Heart right ventricle (tissue), 16 donors: Measurements from ENCODE around the gene PADI3. TPM values are rescaled to one million over a fixed set of nuclear protein-coding genes. Genes with fewer than 3 reads are reported as not detected.

ENCODE experiments used
- ATAC-seq, 8 donors: fragments of 200-7000 bp; cut with Tn5 transposase; one replicate each; pipeline ENCODE4 v1.9.1; 2020; ENCODE audit warnings: mild to moderate bottlenecking in 8 of 8, moderate library complexity in 8 of 8, moderate number of reproducible peaks in 1 of 8
- DNase-seq, 2 donors: peaks; one replicate each; pipeline ENCODE4 v3.0.0-alpha.2; 2020
- H3K27ac ChIP-seq, 10 donors: fragments of 200-600 bp; sonication (generic) in 2 of 10; one replicate each; pipeline versions ENCODE4 v1.5.0 to v1.8.0; 2020 to 2022; ENCODE audit warnings: mild to moderate bottlenecking in 3 of 10
- H3K27me3 ChIP-seq, 7 donors: fragments of 200-600 bp; one replicate each; pipeline ENCODE4 v1.8.0; 2021 to 2022; ENCODE audit warnings: mild to moderate bottlenecking in 2 of 7
- H3K36me3 ChIP-seq, 9 donors: fragments of 200-600 bp; sonication (generic) in 1 of 9; one replicate each; pipeline versions ENCODE4 v1.5.0 to v1.8.0; 2020 to 2022; ENCODE audit warnings: mild to moderate bottlenecking in 2 of 9
- H3K4me1 ChIP-seq, 9 donors: fragments of 200-600 bp; sonication (generic) in 1 of 9; one replicate each; pipeline versions ENCODE4 v1.5.0 to v1.8.0; 2020 to 2022; ENCODE audit warnings: mild to moderate bottlenecking in 4 of 9
- H3K4me3 ChIP-seq, 10 donors: fragments of 200-600 bp; sonication (generic) in 2 of 10; one replicate each; pipeline versions ENCODE4 v1.5.0 to v1.8.0; 2020 to 2022; ENCODE audit warnings: mild to moderate bottlenecking in 7 of 10, moderate library complexity in 2 of 10
- H3K9me3 ChIP-seq, 11 donors: fragments of 200-600 bp in 10 of 11; sonication (generic) in 2 of 11; one replicate each; pipeline versions ENCODE4 v1.5.0 to v1.8.0; 2013 to 2022; ENCODE audit warnings: mild to moderate bottlenecking in 2 of 11, control low read depth in 1 of 11, moderate library complexity in 1 of 11
- WGBS, 2 donors: extraction: QIAGEN DNeasy Blood & Tissue Kit; methylation state at CpG; one replicate each; pipeline ENCODE4 v1.1.7; 2013; ENCODE audit warnings: inconsistent platforms in 1 of 2; 5-methylcytosine and 5-hydroxymethylcytosine counted together
- intact Hi-C, 10 donors: fragments of 100-400 bp; cut with DNase I; formaldehyde crosslinking; loops; one replicate each; pipeline versions ENCODE4 v1.11.1 to v1.14.2; 2022
- polyA plus RNA-seq, 2 donors: library from polyadenylated mRNA; stranded (reverse); fragments of 200-250 nt; gene quantifications; one replicate each; pipeline ENCODE4 v1.2.3, GENCODE V29; 2013
- total RNA-seq, 10 donors: library from RNA; stranded (reverse); fragmentation: NEBNext Ultra II Directional in 3 of 10; extraction: Animal tissue kit (Norgen Biotek cat#: 25700) in 3 of 10; gene quantifications; one replicate each; pipeline versions ENCODE4 v1.2.1 to v1.2.4, GENCODE V29; 2021 to 2023
- TF ChIP-seq, protein P1 (sequence below), 9 donors: fragments of 200-600 bp; sonication (generic) in 2 of 9; IDR thresholded peaks; one replicate each; pipeline versions ENCODE4 v1.5.0 to v1.8.0; 2021 to 2022; ENCODE audit warnings: antibody characterized with exemption in 9 of 9, mild to moderate bottlenecking in 5 of 9, moderate library complexity in 1 of 9
- donor health status: Arrhythmogenic right ventricular cardiomyopathy.
- donor health status: ischemic (EF 13 %, LVEDD 7.1; RV severe dilation, severe dysfunction).
- donor health status: healthy with polysubstance abuse.
- donor health status: DM: no; HTN: yes; CAD: no.
- donor health status: DM: no; HTN: no; CAD: no.
- donor health status: ischemic (EF 25% LVEDD 6.9; RV normal size, moderate dysfunction).
- donor health status: ischemic (EF 25% LVEDD 5.7; RV mildly dilated, moderate dysfunction).
- donor health status: healthy.
- donor health status: DM: yes; HTN: yes; CAD: no.
- donor health status: Ischemic cardiomyopathy.
- donor health status: ischemic (EF 35%, LVEDD 5.7; RV mildly dilated, moderate dysfunction).
- donor health status: nonischemic (EF 11% LVEDD 7.7; RV severe dilation, severe dysfunction).
- donor health status: DM: yes; HTN: yes; CAD: no.
- donor health status: PGD.
- donor health status: ischemic (EF 29% LVEDD 5.4; RV normal size, mild dysfunction).
- donor health status: nonischemic (EF 23%, LVEDD 6.1; RV moderate dilation, normal function).

The PADI3 gene
- total and polyA plus RNA-seq, 12 donors, result not detected

DNA sequence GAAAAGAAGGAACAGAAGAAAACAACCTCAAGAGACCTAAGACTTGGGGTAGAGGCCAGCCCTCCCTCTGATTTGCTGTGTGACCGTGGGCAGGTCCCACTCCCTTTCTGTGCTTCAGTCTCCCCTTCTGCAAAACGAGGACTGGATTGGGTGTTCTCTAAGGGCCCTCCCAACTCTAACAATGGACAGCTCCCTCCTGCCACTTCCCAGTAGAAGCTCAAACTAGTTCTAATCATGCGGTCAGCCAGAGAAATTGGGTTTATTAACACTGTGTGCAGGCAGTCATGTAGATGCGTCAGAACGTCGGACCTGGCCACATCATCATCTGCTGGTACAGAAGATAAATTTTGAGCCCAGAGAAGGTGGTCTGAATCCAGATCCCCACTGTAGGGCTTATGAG, 57.5 kb downstream of the PADI3 start:
- TF ChIP-seq, protein P1, sequence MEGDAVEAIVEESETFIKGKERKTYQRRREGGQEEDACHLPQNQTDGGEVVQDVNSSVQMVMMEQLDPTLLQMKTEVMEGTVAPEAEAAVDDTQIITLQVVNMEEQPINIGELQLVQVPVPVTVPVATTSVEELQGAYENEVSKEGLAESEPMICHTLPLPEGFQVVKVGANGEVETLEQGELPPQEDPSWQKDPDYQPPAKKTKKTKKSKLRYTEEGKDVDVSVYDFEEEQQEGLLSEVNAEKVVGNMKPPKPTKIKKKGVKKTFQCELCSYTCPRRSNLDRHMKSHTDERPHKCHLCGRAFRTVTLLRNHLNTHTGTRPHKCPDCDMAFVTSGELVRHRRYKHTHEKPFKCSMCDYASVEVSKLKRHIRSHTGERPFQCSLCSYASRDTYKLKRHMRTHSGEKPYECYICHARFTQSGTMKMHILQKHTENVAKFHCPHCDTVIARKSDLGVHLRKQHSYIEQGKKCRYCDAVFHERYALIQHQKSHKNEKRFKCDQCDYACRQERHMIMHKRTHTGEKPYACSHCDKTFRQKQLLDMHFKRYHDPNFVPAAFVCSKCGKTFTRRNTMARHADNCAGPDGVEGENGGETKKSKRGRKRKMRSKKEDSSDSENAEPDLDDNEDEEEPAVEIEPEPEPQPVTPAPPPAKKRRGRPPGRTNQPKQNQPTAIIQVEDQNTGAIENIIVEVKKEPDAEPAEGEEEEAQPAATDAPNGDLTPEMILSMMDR (IDR thresholded peaks at IDR 0.05), result no peak
- 64 to 66% methylated on average over 6 of the region's 6 CpGs for WGBS, 2 donors
- no peak overlapping the region for H3K27ac ChIP-seq
- no peaks in the 10 kb centered on the region for H3K36me3 ChIP-seq
- ATAC-seq (no peak), DNase-seq (no peak)
- H3K9me3 ChIP-seq, result peaks cover 0 to 21% (median 8%) of the 10 kb centered on the region in 11 donors
- H3K27me3 ChIP-seq, result peaks cover 0 to 59% (median 44%) of the 10 kb centered on the region in 7 donors
- intact Hi-C loops, result no loop called here
- H3K4me3 ChIP-seq, result no peak overlapping the region
- H3K4me1 ChIP-seq, result peaks cover 0 to 4% (median 0%) of the 10 kb centered on the region in 9 donors

- no peak overlapping the region for H3K4me3 ChIP-seq
- peaks cover 0 to 4% (median 0%) of the 10 kb centered on the region in 9 donors for H3K4me1 ChIP-seq
- TF ChIP-seq, protein P1 (IDR thresholded peaks at IDR 0.05), result no peak
- no peaks in the 10 kb centered on the region for H3K36me3 ChIP-seq
- 42 to 50% methylated on average over 6 of the region's 6 CpGs for WGBS, 2 donors
- intact Hi-C loops, result no loop called here
- H3K9me3 ChIP-seq, result peaks cover 0 to 16% (median 4%) of the 10 kb centered on the region in 11 donors
- H3K27me3 ChIP-seq, result peaks cover 0 to 64% (median 47%) of the 10 kb centered on the region in 7 donors
- H3K27ac ChIP-seq, result no peak overlapping the region
- DNase-seq (no peak), ATAC-seq (no peak)
Observed at GRCh38 chr1:17306921-17307320, 58.0 kb downstream of the PADI3 start.

DNA sequence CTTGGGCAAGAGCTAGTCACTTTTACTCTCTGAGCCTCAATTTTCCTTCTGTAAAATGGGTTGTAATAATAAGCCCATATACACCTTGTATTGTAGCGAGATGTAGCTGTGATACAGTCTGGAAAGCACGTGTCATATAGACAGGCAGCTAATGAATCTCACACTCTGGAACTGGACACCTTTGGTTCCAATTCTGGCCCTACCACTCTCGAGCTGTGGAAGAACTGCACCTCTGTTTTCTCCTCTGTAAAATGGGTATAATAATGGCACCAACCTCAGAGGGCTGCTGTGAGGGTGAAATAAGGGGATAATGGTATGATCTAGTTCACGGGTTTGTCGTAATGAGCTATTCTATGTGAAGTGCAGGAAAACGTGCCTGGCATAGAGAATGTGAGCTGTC, 58.4 kb downstream of the PADI3 start:
- intact Hi-C loops, result no loop called here
- no peak for ATAC-seq
- peaks cover 0 to 12% (median 1%) of the 10 kb centered on the region in 11 donors for H3K9me3 ChIP-seq
- H3K27ac ChIP-seq, result peak overlapping the region in 1 of 10 donors; percentile 49
- H3K36me3 ChIP-seq, result no peaks in the 10 kb centered on the region
- no peak overlapping the region for H3K4me3 ChIP-seq
- WGBS, 2 donors, result 87% methylated on average over 6 of the region's 6 CpGs
- no peak for DNase-seq
- peaks cover 0 to 68% (median 51%) of the 10 kb centered on the region in 7 donors for H3K27me3 ChIP-seq
- TF ChIP-seq, protein P1 (IDR thresholded peaks at IDR 0.05), result no peak
- peaks cover 0 to 4% (median 0%) of the 10 kb centered on the region in 9 donors for H3K4me1 ChIP-seq

DNA sequence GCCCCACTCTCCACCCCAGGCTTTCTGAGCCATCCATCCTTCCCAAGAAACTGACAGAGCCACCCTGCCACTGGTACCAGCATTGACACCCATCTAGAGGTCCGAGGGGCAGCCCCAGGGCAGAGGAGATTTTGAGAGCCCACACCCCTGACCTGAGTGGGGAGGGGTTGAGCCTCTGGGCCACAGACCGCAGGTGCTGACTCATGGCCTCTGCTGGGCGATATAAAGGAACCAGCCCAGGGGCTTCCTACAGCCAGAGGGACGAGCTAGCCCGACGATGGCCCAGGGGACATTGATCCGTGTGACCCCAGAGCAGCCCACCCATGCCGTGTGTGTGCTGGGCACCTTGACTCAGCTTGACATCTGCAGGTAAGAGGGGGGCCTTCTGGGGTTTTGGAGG, 59.0 kb downstream of the PADI3 start, which contains the start of gene PADI4:
PADI4 (plus strand) TSS at position 252 of the 400 bp plus-strand sequence; CDS start at position 278, 26 bp downstream.
- TF ChIP-seq, protein P1 (IDR thresholded peaks at IDR 0.05), result no peak
- 67 to 68% methylated on average over 8 of the region's 8 CpGs for WGBS, 2 donors
- Histone ChIP-seq H3K36me3 (no peaks in the 10 kb centered on the region), H3K4me3 (peak within 1 kb of the TSS in 1 of 10 donors; percentile 29), H3K27me3 (peaks cover 0 to 74% (median 52%) of the 10 kb centered on the region in 7 donors), H3K27ac (peak within 1 kb of the TSS in 1 of 10 donors; percentile 61), H3K4me1 (peaks cover 0 to 4% (median 0%) of the 10 kb centered on the region in 9 donors), H3K9me3 (peaks cover 0 to 6% (median 0%) of the 10 kb centered on the region in 11 donors)
- peak in 1 of 8 donors; percentile 55 for ATAC-seq
- intact Hi-C loops, result no loop called here
- DNase-seq, result no peak
